SIG-M5 treated with dmso at 0.1 percent for 504 hours (cell line): ENCODE measurements around the gene DDX20.
"Not testable (repeated sequence)": the region's sequence is repeated elsewhere in the genome, so short reads cannot be mapped to it uniquely, and the experiment has no call there.

ENCODE experiments used
- DNase-seq: peaks from one replicate; lab custom pipeline; 2025; ENCODE audit not compliant: unreplicated experiment; lab: John Stamatoyannopoulos, UW

Gene DDX20

GRCh38 chr1:111784273-111784901, 28.7 kb downstream of the DDX20 start:
- no peak for DNase-seq

- DNase-seq = no peak
Measured at GRCh38 chr1:111786669-111787207, 31.0 kb downstream of the DDX20 start.

GRCh38 chr1:111789142-111789541, 33.4 kb downstream of the DDX20 start:
- DNase-seq = no peak

GRCh38 chr1:111789666-111790316, 34.1 kb downstream of the DDX20 start:
- peak; percentile 76 for DNase-seq

GRCh38 chr1:111791776-111792175, 36.1 kb downstream of the DDX20 start:
- DNase-seq = no peak

- no peak for DNase-seq
Measured at GRCh38 chr1:111792249-111792648, 36.5 kb downstream of the DDX20 start.

GRCh38 chr1:111793923-111794322, 38.2 kb downstream of the DDX20 start:
- DNase-seq = no peak

- DNase-seq = no peak
Measured at GRCh38 chr1:111795401-111795800, 39.7 kb downstream of the DDX20 start.

- no peak for DNase-seq
Measured at GRCh38 chr1:111798580-111798979, 42.9 kb downstream of the DDX20 start.

- not testable (repeated sequence) for DNase-seq
Measured at GRCh38 chr1:111799722-111800121, 44.0 kb downstream of the DDX20 start.

- no peak for DNase-seq
Measured at GRCh38 chr1:111801071-111801850, 45.6 kb downstream of the DDX20 start.

GRCh38 chr1:111802110-111802509, 46.4 kb downstream of the DDX20 start:
- no peak for DNase-seq

GRCh38 chr1:111802984-111803383, 47.3 kb downstream of the DDX20 start:
- no peak for DNase-seq

GRCh38 chr1:111803951-111804350, 48.2 kb downstream of the DDX20 start:
- DNase-seq = no peak

- no peak for DNase-seq
Measured at GRCh38 chr1:111804776-111805175, 49.1 kb downstream of the DDX20 start.

- no peak for DNase-seq
Measured at GRCh38 chr1:111805251-111805650, 49.5 kb downstream of the DDX20 start.

GRCh38 chr1:111811891-111812290, 56.2 kb downstream of the DDX20 start:
- DNase-seq = no peak

- no peak for DNase-seq
Measured at GRCh38 chr1:111812306-111812705, 56.6 kb downstream of the DDX20 start.

GRCh38 chr1:111813440-111814304, 58.0 kb downstream of the DDX20 start:
- no peak for DNase-seq

- no peak for DNase-seq
Measured at GRCh38 chr1:111814305-111814628, 58.6 kb downstream of the DDX20 start.

GRCh38 chr1:111814642-111815041, 58.9 kb downstream of the DDX20 start:
- DNase-seq = no peak
